Measurements from ENCODE around the gene DPYD. TPM values are rescaled to one million over a fixed set of nuclear protein-coding genes. Genes with fewer than 3 reads are reported as not detected.
A peak's percentile ranks its signal among the peaks of the same experiment; 100 is the strongest.

The DPYD gene
- total RNA-seq, 1 donor, result 81.4 TPM

GRCh38 chr1:97920276-97920831, 480 bp downstream of the DPYD start:
- peak; percentile 79 for DNase-seq (ENCODE audit: insufficient read length, low spot score, missing footprints)
- H3K79me2 ChIP-seq (ENCODE audit: insufficient read depth, low read length), result peaks cover 52% of the 10 kb centered on the region
- peak overlapping the region; percentile 92 for H2AFZ ChIP-seq (ENCODE audit: low read length)
- H3K27ac ChIP-seq (ENCODE audit: low read depth, low read length), result peak overlapping the region; percentile 58
- peaks cover 18% of the 10 kb centered on the region for H3K4me1 ChIP-seq (ENCODE audit: insufficient read depth, low read length)
- no peaks in the 10 kb centered on the region for H3K27me3 ChIP-seq (ENCODE audit: insufficient read depth, low read length)
- TF ChIP-seq CTCF (IDR thresholded peaks at IDR 0.05; ENCODE audit: extremely low read depth, low read depth, low read length), result no peak
- H3K9me3 ChIP-seq (ENCODE audit: low read depth, low read length), result no peaks in the 10 kb centered on the region
- H3K4me2 ChIP-seq (ENCODE audit: insufficient read depth, low read length), result peak overlapping the region; percentile 76
- no peaks in the 10 kb centered on the region for H3K36me3 ChIP-seq (ENCODE audit: insufficient read depth, low read length)
- no peaks in the 10 kb centered on the region for H4K20me1 ChIP-seq (ENCODE audit: insufficient read depth, low read length)
- peak overlapping the region; percentile 93 for H3K4me3 ChIP-seq (ENCODE audit: insufficient read depth, low read length)

GRCh38 chr1:97919585-97920261, 1.1 kb downstream of the DPYD start:
- H3K4me1 ChIP-seq (ENCODE audit: insufficient read depth, low read length), result peaks cover 18% of the 10 kb centered on the region
- H3K79me2 ChIP-seq (ENCODE audit: insufficient read depth, low read length), result peaks cover 59% of the 10 kb centered on the region
- no peaks in the 10 kb centered on the region for H3K36me3 ChIP-seq (ENCODE audit: insufficient read depth, low read length)
- H3K27ac ChIP-seq (ENCODE audit: low read depth, low read length), result peak overlapping the region; percentile 58
- no peaks in the 10 kb centered on the region for H4K20me1 ChIP-seq (ENCODE audit: insufficient read depth, low read length)
- peak overlapping the region; percentile 92 for H2AFZ ChIP-seq (ENCODE audit: low read length)
- DNase-seq (ENCODE audit: insufficient read length, low spot score, missing footprints), result peak; percentile 13
- peak overlapping the region; percentile 93 for H3K4me3 ChIP-seq (ENCODE audit: insufficient read depth, low read length)
- no peaks in the 10 kb centered on the region for H3K9me3 ChIP-seq (ENCODE audit: low read depth, low read length)
- no peak for TF ChIP-seq CTCF (IDR thresholded peaks at IDR 0.05; ENCODE audit: extremely low read depth, low read depth, low read length)
- H3K27me3 ChIP-seq (ENCODE audit: insufficient read depth, low read length), result no peaks in the 10 kb centered on the region
- H3K4me2 ChIP-seq (ENCODE audit: insufficient read depth, low read length), result peak overlapping the region; percentile 76

- Histone ChIP-seq H4K20me1 (ENCODE audit: insufficient read depth, low read length) (no peaks in the 10 kb centered on the region), H2AFZ (ENCODE audit: low read length) (no peak overlapping the region), H3K4me3 (ENCODE audit: insufficient read depth, low read length) (peak overlapping the region; percentile 93), H3K36me3 (ENCODE audit: insufficient read depth, low read length) (no peaks in the 10 kb centered on the region), H3K27me3 (ENCODE audit: insufficient read depth, low read length) (no peaks in the 10 kb centered on the region), H3K9me3 (ENCODE audit: low read depth, low read length) (no peaks in the 10 kb centered on the region), H3K27ac (ENCODE audit: low read depth, low read length) (peak overlapping the region; percentile 58), H3K4me2 (ENCODE audit: insufficient read depth, low read length) (peak overlapping the region; percentile 76), H3K4me1 (ENCODE audit: insufficient read depth, low read length) (peaks cover 18% of the 10 kb centered on the region), H3K79me2 (ENCODE audit: insufficient read depth, low read length) (peaks cover 66% of the 10 kb centered on the region)
- no peak for DNase-seq (ENCODE audit: insufficient read length, low spot score, missing footprints)
- no peak for TF ChIP-seq CTCF (IDR thresholded peaks at IDR 0.05; ENCODE audit: extremely low read depth, low read depth, low read length)
These were observed 1.9 kb downstream of the DPYD start for GRCh38 chr1:97918961-97919360.

- DNase-seq (ENCODE audit: insufficient read length, low spot score, missing footprints), result no peak
- H3K4me3 ChIP-seq (ENCODE audit: insufficient read depth, low read length), result no peak overlapping the region
- H3K79me2 ChIP-seq (ENCODE audit: insufficient read depth, low read length), result peaks cover 88% of the 10 kb centered on the region
- H4K20me1 ChIP-seq (ENCODE audit: insufficient read depth, low read length), result no peaks in the 10 kb centered on the region
- H3K27ac ChIP-seq (ENCODE audit: low read depth, low read length), result no peak overlapping the region
- no peak for TF ChIP-seq CTCF (IDR thresholded peaks at IDR 0.05; ENCODE audit: extremely low read depth, low read depth, low read length)
- H3K9me3 ChIP-seq (ENCODE audit: low read depth, low read length), result no peaks in the 10 kb centered on the region
- H3K36me3 ChIP-seq (ENCODE audit: insufficient read depth, low read length), result no peaks in the 10 kb centered on the region
- no peaks in the 10 kb centered on the region for H3K27me3 ChIP-seq (ENCODE audit: insufficient read depth, low read length)
- no peak overlapping the region for H3K4me2 ChIP-seq (ENCODE audit: insufficient read depth, low read length)
- peaks cover 23% of the 10 kb centered on the region for H3K4me1 ChIP-seq (ENCODE audit: insufficient read depth, low read length)
- no peak overlapping the region for H2AFZ ChIP-seq (ENCODE audit: low read length)
These were observed 7.2 kb downstream of the DPYD start for GRCh38 chr1:97913506-97914139.
